Neural progenitor cell (in vitro differentiated cells): Measurements from ENCODE around the gene LRRC75A. TPM values are rescaled to one million over a fixed set of nuclear protein-coding genes. Genes with fewer than 3 reads are reported as not detected.

Experiments
- DNase-seq: peaks from one replicate; pipeline ENCODE4 v3.0.0-alpha.2; 2016; ENCODE audit warnings: low spot score
- H2AFZ ChIP-seq: fragments of 200-600 bp; sonication (generic); replicated peaks from 2 replicates; pipeline ENCODE4 v1.6.1; 2016; ENCODE audit warnings: antibody characterized with exemption
- H3F3A ChIP-seq: fragments of 200-600 bp; sonication (generic); 2 replicates; pipeline ENCODE4 v1.6.1; 2016; ENCODE audit warnings: antibody characterized with exemption, low read depth
- H3K27ac ChIP-seq: fragments of 200-600 bp; sonication (generic); 2 replicates; pipeline ENCODE4 v1.5.1; 2016; ENCODE audit warnings: mild to moderate bottlenecking
- H3K27me3 ChIP-seq: fragments of 200-600 bp; sonication (generic); 2 replicates; pipeline ENCODE4 v1.6.1; 2016; ENCODE audit warnings: mild to moderate bottlenecking, moderate library complexity
- H3K36me3 ChIP-seq: fragments of 200-600 bp; sonication (generic); 2 replicates; pipeline ENCODE4 v1.5.1; 2016
- H3K4me1 ChIP-seq: fragments of 200-600 bp; sonication (generic); 2 replicates; pipeline ENCODE4 v1.6.1; 2016; ENCODE audit warnings: mixed run types
- H3K4me2 ChIP-seq: fragments of 200-600 bp; sonication (generic); 2 replicates; pipeline ENCODE4 v1.6.1; 2016
- H3K4me3 ChIP-seq: fragments of 200-600 bp; sonication (generic); 2 replicates; pipeline ENCODE4 v1.5.1; 2016
- H3K79me2 ChIP-seq: fragments of 200-600 bp; sonication (generic); 2 replicates; pipeline ENCODE4 v1.6.1; 2016; ENCODE audit warnings: low read depth
- H3K9ac ChIP-seq: fragments of 200-600 bp; sonication (generic); 2 replicates; pipeline ENCODE4 v1.6.1; 2016
- H3K9me3 ChIP-seq: fragments of 200-600 bp; sonication (generic); 2 replicates; pipeline ENCODE4 v1.5.1; 2016; ENCODE audit warnings: low read depth
- H4K20me1 ChIP-seq: fragments of 200-600 bp; sonication (generic); 2 replicates; pipeline ENCODE4 v1.6.1; 2016; ENCODE audit warnings: low read depth
- H3K27ac Mint-ChIP-seq: 3 replicates; pipeline ENCODE4 v1.8.0; 2021; ENCODE audit warnings: mixed read lengths
- H3K27me3 Mint-ChIP-seq: 2 replicates; pipeline ENCODE4 v1.8.0; 2022; ENCODE audit warnings: low read depth, mild to moderate bottlenecking, inconsistent platforms, moderate library complexity, mixed read lengths; ENCODE audit not compliant: insufficient read depth
- H3K36me3 Mint-ChIP-seq: 3 replicates; pipeline ENCODE4 v1.8.0; 2021; ENCODE audit warnings: mixed read lengths
- H3K4me1 Mint-ChIP-seq: 3 replicates; pipeline ENCODE4 v1.8.0; 2021; ENCODE audit warnings: mixed read lengths
- H3K4me3 Mint-ChIP-seq: 3 replicates; pipeline ENCODE4 v1.8.0; 2021; ENCODE audit warnings: mild to moderate bottlenecking, moderate library complexity, mixed read lengths
- H3K9me3 Mint-ChIP-seq: 3 replicates; pipeline ENCODE4 v1.8.0; 2020; ENCODE audit warnings: mixed read lengths
- CTCF ChIP-seq: fragments of 200-600 bp; sonication (generic); IDR thresholded peaks from 2 replicates; pipeline ENCODE4 v1.5.1; 2017; ENCODE audit warnings: antibody characterized with exemption, mild to moderate bottlenecking
- EZH2 ChIP-seq: fragments of 200-600 bp; sonication (generic); IDR thresholded peaks from 2 replicates; pipeline ENCODE4 v1.6.1; 2017; ENCODE audit warnings: antibody characterized with exemption, mild to moderate bottlenecking, moderate library complexity
- EZH2phosphoT487 ChIP-seq: fragments of 200-600 bp; sonication (generic); IDR thresholded peaks from 2 replicates; pipeline ENCODE4 v1.6.1; 2017; ENCODE audit warnings: antibody characterized with exemption
- total RNA-seq: library from RNA; depleted of rRNA; stranded (reverse); fragments of >200 nt; gene quantifications from 2 replicates; pipeline ENCODE4 v1.2.3, GENCODE V29; 2015; ENCODE audit warnings: low replicate concordance

The LRRC75A gene
- total RNA-seq, 1 donor from 2014 or later = 4.0 TPM

GRCh38 chr17:16467886-16468285 is 24.1 kb downstream of the LRRC75A start:
- H3K4me3 ChIP-seq = no peak overlapping the region
- no peak for DNase-seq
- H3K4me3 Mint-ChIP-seq = no peak overlapping the region
- H3F3A ChIP-seq = no peaks in the 10 kb centered on the region
- peaks cover 33% of the 10 kb centered on the region for H3K4me1 Mint-ChIP-seq
- H3K27ac ChIP-seq = no peak overlapping the region
- peaks cover 14% of the 10 kb centered on the region for H3K4me1 ChIP-seq
- H3K36me3 ChIP-seq = no peaks in the 10 kb centered on the region
- no peaks in the 10 kb centered on the region for H3K9me3 ChIP-seq
- no peaks in the 10 kb centered on the region for H3K9me3 Mint-ChIP-seq
- H3K36me3 Mint-ChIP-seq = peaks cover 7% of the 10 kb centered on the region
- H3K27me3 Mint-ChIP-seq = peaks cover 5% of the 10 kb centered on the region
- no peak overlapping the region for H3K4me2 ChIP-seq
- H3K9ac ChIP-seq = no peak overlapping the region
- no peaks in the 10 kb centered on the region for H3K79me2 ChIP-seq
- H4K20me1 ChIP-seq = peaks cover 14% of the 10 kb centered on the region
- H2AFZ ChIP-seq = no peak overlapping the region
- no peak overlapping the region for H3K27ac Mint-ChIP-seq
- TF ChIP-seq EZH2 = no peak
- no peak for TF ChIP-seq EZH2phosphoT487
- no peak for TF ChIP-seq CTCF
- H3K27me3 ChIP-seq = no peaks in the 10 kb centered on the region

- Histone ChIP-seq H3K27ac (no peak overlapping the region), H3K4me3 (no peak overlapping the region), H2AFZ (no peak overlapping the region), H3K79me2 (no peaks in the 10 kb centered on the region), H3K9ac (no peak overlapping the region), H3K27me3 (no peaks in the 10 kb centered on the region), H3K4me2 (no peak overlapping the region), H3K36me3 (no peaks in the 10 kb centered on the region), H3K9me3 (no peaks in the 10 kb centered on the region), H3K4me1 (peaks cover 8% of the 10 kb centered on the region), H4K20me1 (peaks cover 14% of the 10 kb centered on the region), H3F3A (no peaks in the 10 kb centered on the region)
- no peak overlapping the region for H3K4me3 Mint-ChIP-seq
- TF ChIP-seq EZH2 = no peak
- no peak for TF ChIP-seq EZH2phosphoT487
- no peak for TF ChIP-seq CTCF
- H3K27ac Mint-ChIP-seq = no peak overlapping the region
- no peaks in the 10 kb centered on the region for H3K9me3 Mint-ChIP-seq
- peaks cover 7% of the 10 kb centered on the region for H3K36me3 Mint-ChIP-seq
- DNase-seq = no peak
- peaks cover 28% of the 10 kb centered on the region for H3K4me1 Mint-ChIP-seq
- peaks cover 5% of the 10 kb centered on the region for H3K27me3 Mint-ChIP-seq
Measured at GRCh38 chr17:16467044-16467443, 24.9 kb downstream of the LRRC75A start.

GRCh38 chr17:16466407-16466806 is 25.6 kb downstream of the LRRC75A start:
- Histone ChIP-seq H3F3A (no peaks in the 10 kb centered on the region), H3K9ac (no peak overlapping the region), H3K4me3 (no peak overlapping the region), H3K79me2 (no peaks in the 10 kb centered on the region), H3K36me3 (no peaks in the 10 kb centered on the region), H4K20me1 (peaks cover 14% of the 10 kb centered on the region), H3K27me3 (no peaks in the 10 kb centered on the region), H2AFZ (no peak overlapping the region), H3K4me2 (no peak overlapping the region), H3K27ac (no peak overlapping the region), H3K9me3 (no peaks in the 10 kb centered on the region), H3K4me1 (peaks cover 8% of the 10 kb centered on the region)
- peaks cover 2% of the 10 kb centered on the region for H3K27me3 Mint-ChIP-seq
- H3K27ac Mint-ChIP-seq = peak overlapping the region; percentile 10
- no peak overlapping the region for H3K4me3 Mint-ChIP-seq
- H3K36me3 Mint-ChIP-seq = peaks cover 3% of the 10 kb centered on the region
- H3K9me3 Mint-ChIP-seq = no peaks in the 10 kb centered on the region
- TF ChIP-seq EZH2phosphoT487 (no peak), EZH2 (no peak), CTCF (no peak)
- no peak for DNase-seq
- peaks cover 24% of the 10 kb centered on the region for H3K4me1 Mint-ChIP-seq
